Measurements from ENCODE around the gene PRELID1.
"Not testable (repeated sequence)": the region's sequence is repeated elsewhere in the genome, so short reads cannot be mapped to it uniquely, and the experiment has no call there.

The PRELID1 gene

DNA sequence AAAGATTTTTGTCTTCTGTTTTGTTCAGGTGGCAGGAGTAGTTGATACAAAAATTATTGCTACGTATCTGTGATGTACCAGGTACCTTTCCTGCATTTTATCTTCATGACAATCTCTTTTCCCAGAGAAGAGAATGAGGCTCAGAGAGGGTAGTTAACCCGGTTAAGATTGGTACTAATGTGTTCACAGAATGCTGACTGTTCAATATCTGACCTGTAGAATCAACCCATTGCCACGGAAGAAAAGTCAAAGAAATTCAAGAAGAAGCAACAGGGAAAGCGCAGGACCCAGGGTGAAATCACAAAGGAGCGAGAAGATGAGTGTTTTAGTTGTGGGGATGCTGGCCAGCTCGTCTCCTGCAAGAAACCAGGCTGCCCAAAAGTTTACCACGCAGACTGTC is 11.9 kb upstream of the PRELID1 start:
- H3K4me3 Mint-ChIP-seq: no peak overlapping the region
- no peak for ATAC-seq
- H3K27me3 Mint-ChIP-seq: no peaks in the 10 kb centered on the region
- no peaks in the 10 kb centered on the region for H3K9me3 Mint-ChIP-seq
- H3K27ac Mint-ChIP-seq: peak overlapping the region; percentile 30
- H3K36me3 Mint-ChIP-seq: peaks cover 76% of the 10 kb centered on the region
- H3K4me1 Mint-ChIP-seq: peaks cover 39% of the 10 kb centered on the region

DNA sequence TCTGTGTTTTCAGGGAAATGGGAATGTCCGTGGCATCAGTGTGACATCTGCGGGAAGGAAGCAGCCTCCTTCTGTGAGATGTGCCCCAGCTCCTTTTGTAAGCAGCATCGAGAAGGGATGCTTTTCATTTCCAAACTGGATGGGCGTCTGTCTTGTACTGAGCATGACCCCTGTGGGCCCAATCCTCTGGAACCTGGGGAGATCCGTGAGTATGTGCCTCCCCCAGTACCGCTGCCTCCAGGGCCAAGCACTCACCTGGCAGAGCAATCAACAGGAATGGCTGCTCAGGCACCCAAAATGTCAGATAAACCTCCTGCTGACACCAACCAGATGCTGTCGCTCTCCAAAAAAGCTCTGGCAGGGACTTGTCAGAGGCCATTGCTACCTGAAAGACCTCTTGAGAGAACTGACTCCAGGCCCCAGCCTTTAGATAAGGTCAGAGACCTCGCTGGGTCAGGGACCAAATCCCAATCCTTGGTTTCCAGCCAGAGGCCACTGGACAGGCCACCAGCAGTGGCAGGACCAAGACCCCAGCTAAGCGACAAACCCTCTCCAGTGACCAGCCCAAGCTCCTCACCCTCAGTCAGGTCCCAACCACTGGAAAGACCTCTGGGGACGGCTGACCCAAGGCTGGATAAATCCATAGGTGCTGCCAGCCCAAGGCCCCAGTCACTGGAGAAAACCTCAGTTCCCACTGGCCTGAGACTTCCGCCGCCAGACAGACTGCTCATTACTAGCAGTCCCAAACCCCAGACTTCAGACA is 9.6 kb upstream of the PRELID1 start:
- no peak for ATAC-seq
- H3K4me1 Mint-ChIP-seq: peaks cover 52% of the 10 kb centered on the region
- H3K27me3 Mint-ChIP-seq: no peaks in the 10 kb centered on the region
- no peak overlapping the region for H3K4me3 Mint-ChIP-seq
- H3K36me3 Mint-ChIP-seq: peaks cover 63% of the 10 kb centered on the region
- no peaks in the 10 kb centered on the region for H3K9me3 Mint-ChIP-seq
- H3K27ac Mint-ChIP-seq: no peak overlapping the region

DNA sequence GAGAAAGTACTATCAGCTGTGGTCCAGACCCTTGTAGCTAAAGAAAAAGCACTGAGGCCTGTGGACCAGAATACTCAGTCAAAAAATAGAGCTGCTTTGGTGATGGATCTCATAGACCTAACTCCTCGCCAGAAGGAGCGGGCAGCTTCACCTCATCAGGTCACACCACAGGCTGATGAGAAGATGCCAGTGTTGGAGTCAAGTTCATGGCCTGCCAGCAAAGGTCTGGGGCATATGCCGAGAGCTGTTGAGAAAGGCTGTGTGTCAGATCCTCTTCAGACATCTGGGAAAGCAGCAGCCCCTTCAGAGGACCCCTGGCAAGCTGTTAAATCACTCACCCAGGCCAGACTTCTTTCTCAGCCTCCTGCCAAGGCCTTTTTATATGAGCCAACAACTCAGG is 9.0 kb upstream of the PRELID1 start:
- H3K27ac Mint-ChIP-seq: peak overlapping the region; percentile 84
- peaks cover 57% of the 10 kb centered on the region for H3K36me3 Mint-ChIP-seq
- no peak for ATAC-seq
- no peaks in the 10 kb centered on the region for H3K27me3 Mint-ChIP-seq
- H3K4me1 Mint-ChIP-seq: peaks cover 53% of the 10 kb centered on the region
- no peak overlapping the region for H3K4me3 Mint-ChIP-seq
- H3K9me3 Mint-ChIP-seq: no peaks in the 10 kb centered on the region

DNA sequence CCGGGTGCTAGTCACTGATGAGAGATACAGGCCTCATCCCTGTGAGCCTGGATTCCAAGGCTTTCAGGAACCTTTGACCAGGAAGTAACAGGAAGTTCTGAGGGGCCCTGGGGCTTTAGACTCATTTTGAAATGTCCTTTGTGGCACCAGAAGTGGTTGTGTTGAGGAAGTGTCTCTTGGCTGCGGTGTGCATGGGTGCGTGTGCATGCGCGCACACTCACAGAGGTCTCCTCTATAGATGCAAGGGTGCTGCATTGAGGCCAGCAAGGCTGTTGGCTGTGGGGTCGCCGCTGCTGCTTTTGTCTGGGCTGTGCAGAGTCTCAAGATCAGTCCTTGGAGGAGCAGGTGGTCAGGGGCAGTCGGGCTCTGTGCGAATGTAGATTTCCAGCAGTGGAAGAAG is 7.7 kb upstream of the PRELID1 start:
- Mint-ChIP-seq H3K36me3 (peaks cover 45% of the 10 kb centered on the region), H3K4me1 (peaks cover 57% of the 10 kb centered on the region), H3K9me3 (no peaks in the 10 kb centered on the region), H3K4me3 (no peak overlapping the region), H3K27me3 (no peaks in the 10 kb centered on the region), H3K27ac (peak overlapping the region; percentile 84)
- peak; percentile 52 for ATAC-seq

DNA sequence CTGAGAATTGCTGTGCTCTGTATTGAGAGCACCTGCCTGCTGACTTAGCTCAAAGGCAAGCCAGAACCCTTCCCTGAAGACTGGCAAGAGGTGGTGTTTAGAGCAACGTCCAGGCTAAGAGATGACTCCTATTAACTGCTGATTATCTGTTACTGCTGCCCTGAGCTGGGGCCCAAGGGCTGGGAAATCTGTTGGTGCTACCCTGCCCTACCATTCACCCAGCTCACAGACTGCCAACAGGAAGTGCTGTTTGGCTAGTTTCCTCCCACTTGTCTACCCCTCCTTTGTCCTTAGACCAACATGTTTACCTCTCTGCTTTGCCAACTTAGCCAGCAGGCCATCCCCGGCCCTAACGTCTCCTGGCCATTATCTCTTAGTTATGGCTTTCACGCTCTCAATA is 7.0 kb upstream of the PRELID1 start:
- no peak for ATAC-seq
- Mint-ChIP-seq H3K27me3 (no peaks in the 10 kb centered on the region), H3K4me1 (peaks cover 59% of the 10 kb centered on the region), H3K4me3 (no peak overlapping the region), H3K9me3 (no peaks in the 10 kb centered on the region), H3K27ac (peak overlapping the region; percentile 84), H3K36me3 (peaks cover 41% of the 10 kb centered on the region)

DNA sequence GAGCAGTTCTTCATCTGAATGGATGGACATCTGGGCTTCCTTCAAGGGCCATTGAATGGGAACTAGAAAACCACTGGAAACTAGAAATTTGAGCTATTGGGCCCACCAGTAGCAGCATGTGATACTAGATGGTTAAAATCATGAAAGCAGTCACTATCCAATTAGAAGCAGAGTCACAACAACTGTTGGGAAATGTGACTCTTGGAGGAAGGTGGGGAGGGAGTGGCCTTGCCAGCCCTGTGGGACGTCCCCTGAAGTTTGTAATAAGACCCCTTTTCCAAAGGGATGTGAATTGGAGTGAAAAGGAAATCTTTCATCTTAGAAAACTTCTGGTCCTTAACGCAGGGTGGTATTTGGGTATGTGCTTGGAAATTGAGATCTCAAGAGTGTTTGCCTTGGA is 5.7 kb upstream of the PRELID1 start:
- H3K36me3 Mint-ChIP-seq: peaks cover 27% of the 10 kb centered on the region
- H3K27ac Mint-ChIP-seq: no peak overlapping the region
- no peaks in the 10 kb centered on the region for H3K9me3 Mint-ChIP-seq
- peaks cover 73% of the 10 kb centered on the region for H3K4me1 Mint-ChIP-seq
- no peaks in the 10 kb centered on the region for H3K27me3 Mint-ChIP-seq
- ATAC-seq: no peak
- no peak overlapping the region for H3K4me3 Mint-ChIP-seq

DNA sequence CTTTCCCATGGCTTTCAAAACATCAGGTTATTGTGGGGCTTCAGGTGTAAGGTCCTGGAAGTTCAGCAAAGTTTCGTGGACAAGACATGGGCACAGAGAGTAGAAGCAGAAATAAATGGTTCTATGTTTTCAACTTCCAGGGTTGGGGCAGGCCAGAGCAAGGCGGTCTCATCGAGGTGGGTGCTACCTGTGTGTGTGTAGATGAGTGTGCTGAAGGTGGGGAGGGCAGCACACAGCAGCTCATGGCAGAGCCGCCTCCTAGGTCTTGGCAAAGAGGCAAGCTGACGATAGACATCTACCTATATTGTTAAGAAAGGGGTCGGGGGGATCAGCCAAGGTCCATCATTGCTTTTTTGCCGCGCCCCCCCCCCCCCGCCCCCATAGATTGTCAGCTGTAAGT is 3.9 kb upstream of the PRELID1 start:
- Mint-ChIP-seq H3K9me3 (no peaks in the 10 kb centered on the region), H3K27ac (peak overlapping the region; percentile 87), H3K4me3 (peak overlapping the region; percentile 15), H3K4me1 (peaks cover 85% of the 10 kb centered on the region), H3K36me3 (peaks cover 13% of the 10 kb centered on the region), H3K27me3 (no peaks in the 10 kb centered on the region)
- no peak for ATAC-seq

DNA sequence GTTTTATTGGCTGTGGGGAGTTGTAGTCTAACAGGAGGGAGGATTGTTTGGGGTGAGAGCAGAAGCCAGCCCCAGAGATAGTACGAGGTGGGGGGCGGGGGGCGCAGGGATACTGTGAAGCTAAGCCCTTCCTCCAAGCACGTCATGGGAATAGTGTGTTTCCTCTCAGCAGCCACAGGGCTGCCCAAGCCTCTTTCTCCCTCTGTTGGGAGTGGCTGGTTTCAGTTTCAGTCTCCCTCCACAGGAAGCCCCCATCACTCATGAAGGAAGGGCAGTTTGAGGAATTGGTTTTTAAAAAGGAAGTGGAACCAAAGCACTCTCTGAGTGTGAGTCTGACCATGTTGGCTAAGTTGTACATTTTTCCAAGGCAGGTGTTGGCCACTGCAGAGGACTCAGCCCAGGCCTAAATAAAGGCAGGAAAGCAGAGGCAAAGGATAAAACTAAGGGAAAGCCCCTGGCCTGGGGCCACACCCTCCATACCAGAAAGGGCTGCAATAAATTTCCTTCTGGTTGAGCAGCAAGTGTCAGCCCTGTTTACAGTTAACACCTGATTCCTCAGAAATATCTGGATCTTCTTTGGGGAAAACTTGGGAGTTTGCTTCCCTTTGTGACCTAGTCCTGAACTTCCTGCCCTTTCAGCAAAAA is 3.2 kb upstream of the PRELID1 start:
- Mint-ChIP-seq H3K4me3 (peak overlapping the region; percentile 51), H3K27ac (peak overlapping the region; percentile 87), H3K4me1 (peaks cover 85% of the 10 kb centered on the region), H3K36me3 (peaks cover 16% of the 10 kb centered on the region), H3K9me3 (no peaks in the 10 kb centered on the region), H3K27me3 (no peaks in the 10 kb centered on the region)
- ATAC-seq: peak; percentile 77

DNA sequence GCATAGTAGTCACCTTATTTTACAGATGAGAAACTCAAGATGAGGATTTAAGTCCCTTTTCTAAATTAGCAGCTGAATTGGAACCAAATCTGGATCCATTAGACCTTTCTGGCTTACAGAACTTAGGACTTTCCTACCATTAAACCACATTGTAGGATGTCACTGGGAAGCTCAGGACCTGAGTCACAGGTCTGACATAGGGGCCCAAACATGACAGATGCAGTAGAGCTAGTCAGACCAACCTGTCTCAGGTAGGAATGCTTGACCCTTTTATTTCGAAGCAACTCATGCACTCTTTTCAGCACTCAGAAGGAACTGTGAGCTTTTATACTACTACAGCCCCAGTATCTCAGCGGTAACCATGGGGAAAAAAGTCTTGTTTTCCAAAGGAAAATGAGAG is 2.6 kb upstream of the PRELID1 start:
- Mint-ChIP-seq H3K9me3 (no peaks in the 10 kb centered on the region), H3K27me3 (no peaks in the 10 kb centered on the region), H3K4me3 (no peak overlapping the region), H3K4me1 (peaks cover 85% of the 10 kb centered on the region), H3K27ac (peak overlapping the region; percentile 87), H3K36me3 (peaks cover 16% of the 10 kb centered on the region)
- no peak for ATAC-seq

DNA sequence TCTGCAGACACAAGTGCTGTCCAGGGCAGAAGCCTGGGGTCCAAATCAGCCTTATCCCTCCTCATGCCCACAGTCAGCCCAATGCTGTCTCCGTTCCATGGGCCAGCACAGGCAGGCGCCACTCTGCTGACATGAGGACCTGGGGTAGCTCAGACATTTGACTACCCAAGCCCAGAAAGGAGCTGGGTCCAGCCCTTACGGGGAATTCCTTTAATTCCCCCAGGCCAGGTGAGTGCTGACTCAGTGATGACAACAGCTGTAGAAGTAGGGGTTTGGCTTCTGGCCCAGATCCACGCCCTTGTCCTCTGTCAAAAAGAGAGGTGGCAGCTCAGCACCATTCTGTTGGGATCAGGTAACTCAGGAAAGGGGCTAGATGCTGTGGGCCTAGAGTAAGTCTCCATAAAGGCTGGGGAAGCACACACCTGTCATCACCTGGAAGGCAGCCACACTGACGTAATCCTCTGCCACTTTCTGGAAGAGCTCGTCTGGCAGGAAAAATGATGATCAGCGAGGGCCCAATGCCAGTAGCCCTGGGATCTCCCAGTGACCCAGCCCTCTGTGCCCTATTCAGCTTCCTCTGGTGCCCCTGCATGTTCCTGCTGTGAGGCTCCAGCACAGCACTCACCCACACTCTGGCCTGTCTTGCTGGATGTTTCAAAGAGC is 2.0 kb upstream of the PRELID1 start:
- H3K4me1 Mint-ChIP-seq: peaks cover 85% of the 10 kb centered on the region
- no peaks in the 10 kb centered on the region for H3K9me3 Mint-ChIP-seq
- peaks cover 20% of the 10 kb centered on the region for H3K36me3 Mint-ChIP-seq
- peak overlapping the region; percentile 87 for H3K27ac Mint-ChIP-seq
- peak; percentile 29 for ATAC-seq
- peak overlapping the region; percentile 93 for H3K4me3 Mint-ChIP-seq
- no peaks in the 10 kb centered on the region for H3K27me3 Mint-ChIP-seq

DNA sequence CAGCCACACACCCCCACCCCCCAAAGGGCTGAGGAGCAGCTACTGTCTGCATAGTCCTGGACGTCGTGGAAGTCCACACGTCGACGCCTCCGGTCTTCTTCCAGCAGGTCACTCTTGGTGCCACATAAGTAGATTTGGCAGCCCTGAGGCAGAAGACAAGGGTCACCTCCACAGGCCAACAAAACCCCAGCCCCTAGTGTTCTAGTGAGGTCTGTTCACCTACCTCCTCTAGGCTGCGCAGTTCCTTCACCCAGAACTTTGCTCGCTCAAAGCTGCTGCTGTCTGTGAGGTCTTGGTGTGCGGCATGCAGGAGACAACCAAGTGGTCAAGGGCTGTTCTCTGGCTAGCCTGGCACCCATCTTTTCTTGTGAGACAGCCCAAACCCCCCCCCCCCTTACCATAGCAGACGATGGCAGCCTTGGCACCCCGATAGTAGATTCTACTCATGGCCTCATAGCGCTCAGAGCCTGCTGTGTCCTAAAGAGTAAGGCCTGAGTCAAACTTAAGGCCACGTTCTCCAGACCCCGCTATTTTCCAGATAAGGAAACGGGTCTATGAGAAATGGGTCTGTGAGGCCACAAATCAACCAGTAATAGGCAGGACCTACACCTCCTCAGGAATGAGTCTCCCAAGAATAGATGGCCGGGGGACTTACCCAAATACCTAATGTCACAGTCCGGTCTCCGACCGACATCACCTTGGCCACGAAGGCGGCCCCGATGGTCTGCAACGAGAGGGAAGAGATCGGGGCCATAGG is 1.1 kb upstream of the PRELID1 start:
- ATAC-seq: no peak
- Mint-ChIP-seq H3K36me3 (peaks cover 24% of the 10 kb centered on the region), H3K9me3 (no peaks in the 10 kb centered on the region), H3K27ac (peak overlapping the region; percentile 87), H3K4me1 (peaks cover 87% of the 10 kb centered on the region), H3K27me3 (no peaks in the 10 kb centered on the region), H3K4me3 (peak overlapping the region; percentile 93)

DNA sequence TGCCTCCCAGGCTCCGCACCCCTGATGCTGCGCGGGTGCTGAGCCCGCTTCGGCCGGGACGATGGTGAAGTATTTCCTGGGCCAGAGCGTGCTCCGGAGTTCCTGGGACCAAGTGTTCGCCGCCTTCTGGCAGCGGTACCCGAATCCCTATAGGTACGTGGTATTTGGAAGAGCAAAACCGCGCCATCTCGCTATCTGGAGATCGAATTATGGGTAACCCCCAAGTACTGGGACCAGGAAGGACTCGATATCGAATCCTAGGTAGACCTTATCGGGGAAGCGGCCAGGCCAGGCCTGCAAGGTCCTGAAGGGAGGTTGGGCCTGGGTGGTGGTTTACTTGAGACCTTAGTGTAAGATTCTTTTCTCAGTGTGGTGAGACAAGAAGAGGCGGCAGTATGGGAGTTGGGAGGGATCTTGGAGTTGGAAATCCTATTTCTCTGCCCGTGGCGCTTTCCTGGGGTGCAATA is 359 bp downstream of the PRELID1 start:
- Mint-ChIP-seq H3K36me3 (peaks cover 24% of the 10 kb centered on the region), H3K4me3 (peak overlapping the region; percentile 93), H3K4me1 (peaks cover 93% of the 10 kb centered on the region), H3K27ac (peak overlapping the region; percentile 87), H3K27me3 (no peaks in the 10 kb centered on the region), H3K9me3 (no peaks in the 10 kb centered on the region)
- ATAC-seq: no peak

DNA sequence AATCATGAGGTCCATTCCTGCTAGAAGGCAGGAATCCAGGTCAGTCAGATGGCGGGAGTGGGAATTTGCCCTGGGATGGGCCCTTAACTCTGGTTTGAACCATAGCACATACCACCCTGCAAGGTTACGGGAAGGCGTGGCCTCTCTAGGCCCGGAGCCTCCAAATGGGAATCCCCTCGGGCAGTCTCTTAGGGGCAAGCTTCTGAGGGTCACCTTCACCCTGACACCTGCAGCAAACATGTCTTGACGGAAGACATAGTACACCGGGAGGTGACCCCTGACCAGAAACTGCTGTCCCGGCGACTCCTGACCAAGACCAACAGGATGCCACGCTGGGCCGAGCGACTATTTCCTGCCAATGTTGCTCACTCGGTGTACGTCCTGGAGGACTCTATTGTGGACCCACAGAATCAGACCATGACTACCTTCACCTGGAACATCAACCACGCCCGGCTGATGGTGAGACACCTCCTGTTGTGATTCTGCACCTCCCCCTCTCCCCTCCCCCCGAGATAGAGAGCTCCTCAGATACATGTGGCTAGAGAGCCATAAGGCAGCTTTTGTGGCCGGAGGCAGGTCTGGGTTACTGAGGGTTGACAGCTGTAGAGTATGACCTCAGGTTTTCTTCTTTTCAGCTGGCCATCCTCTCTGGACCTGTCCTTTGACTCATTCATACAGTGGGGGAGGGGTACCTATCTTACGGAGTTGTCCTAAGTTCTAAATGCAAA is 957 bp downstream of the PRELID1 start:
- Mint-ChIP-seq H3K36me3 (peaks cover 24% of the 10 kb centered on the region), H3K4me1 (peaks cover 93% of the 10 kb centered on the region), H3K4me3 (peak overlapping the region; percentile 93), H3K9me3 (no peaks in the 10 kb centered on the region), H3K27ac (peak overlapping the region; percentile 87), H3K27me3 (no peaks in the 10 kb centered on the region)
- ATAC-seq: no peak

DNA sequence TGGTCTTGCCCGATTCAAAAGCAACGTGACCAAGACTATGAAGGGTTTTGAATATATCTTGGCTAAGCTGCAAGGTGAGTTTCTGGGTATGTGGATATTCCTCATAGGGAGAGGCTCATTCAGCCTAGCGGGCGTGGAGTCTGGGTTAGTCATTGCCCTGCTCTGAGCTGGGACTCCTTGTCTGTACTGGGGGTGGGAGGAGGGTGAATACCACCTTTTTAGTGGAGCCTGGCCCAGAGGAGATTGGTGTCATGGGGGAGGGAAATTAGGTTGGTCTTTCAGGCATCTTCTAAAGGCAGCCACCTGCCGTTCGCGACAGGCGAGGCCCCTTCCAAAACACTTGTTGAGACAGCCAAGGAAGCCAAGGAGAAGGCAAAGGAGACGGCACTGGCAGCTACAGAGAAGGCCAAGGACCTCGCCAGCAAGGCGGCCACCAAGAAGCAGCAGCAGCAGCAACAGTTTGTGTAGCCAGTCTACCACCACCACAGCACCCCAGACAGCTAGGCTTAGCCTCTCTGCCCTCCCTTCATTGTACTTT is 2.6 kb downstream of the PRELID1 start:
- ATAC-seq, H3K9me3 Mint-ChIP-seq, H3K27me3 Mint-ChIP-seq, H3K27ac Mint-ChIP-seq, H3K4me3 Mint-ChIP-seq: not testable (repeated sequence)
- Mint-ChIP-seq H3K4me1 (peaks cover 89% of the 10 kb centered on the region), H3K36me3 (peaks cover 24% of the 10 kb centered on the region)
